NB4 (cell line): ENCODE results near the gene S100A9.

Experiments
- POLR2A ChIP-seq: IDR thresholded peaks from 2 replicates; pipeline ENCODE4 v1.6.1; 2011; ENCODE audit warnings: mild to moderate bottlenecking; ENCODE audit not compliant: insufficient read length; ENCODE audit errors: extremely low read depth
- TF ChIP-seq, protein P1 (sequence below): IDR thresholded peaks from one replicate; pipeline ENCODE4 v1.5.1; 2012; ENCODE audit warnings: low read depth, low read length

DNA sequence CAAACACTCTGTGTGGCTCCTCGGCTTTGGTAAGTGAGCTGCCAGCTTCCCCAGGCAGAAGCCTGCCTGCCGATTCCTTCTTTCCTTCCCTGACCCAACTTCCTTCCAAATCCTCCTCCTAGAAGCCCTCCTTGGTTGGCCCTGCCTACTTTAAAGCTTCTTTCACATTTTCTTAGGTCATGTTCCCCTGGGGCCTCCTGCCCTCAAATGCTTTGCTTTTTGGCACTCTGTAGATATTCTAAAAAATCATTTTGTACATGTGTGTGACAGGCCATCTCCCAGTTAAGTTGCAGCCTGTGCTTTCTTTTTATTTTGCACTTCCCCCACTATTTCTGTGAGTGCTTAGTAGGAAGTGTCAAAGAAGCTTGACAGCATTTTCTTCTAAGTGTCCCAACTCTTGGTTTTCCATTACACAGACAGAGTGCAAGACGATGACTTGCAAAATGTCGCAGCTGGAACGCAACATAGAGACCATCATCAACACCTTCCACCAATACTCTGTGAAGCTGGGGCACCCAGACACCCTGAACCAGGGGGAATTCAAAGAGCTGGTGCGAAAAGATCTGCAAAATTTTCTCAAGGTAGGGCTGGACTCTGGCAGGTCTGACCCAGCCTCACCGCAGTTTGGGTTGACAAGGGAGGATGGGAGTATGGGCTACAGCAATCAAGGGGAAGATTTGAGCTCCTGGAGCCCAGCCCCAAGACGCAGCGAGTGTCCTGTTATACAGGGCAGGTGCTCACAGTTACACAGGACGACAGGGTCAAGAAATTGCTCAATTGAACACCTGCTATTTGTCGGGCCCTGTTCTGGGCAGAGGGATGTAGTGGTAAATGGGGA is at the start of gene S100A9:
- TF ChIP-seq POLR2A, result no peak
- TF ChIP-seq, protein P1, sequence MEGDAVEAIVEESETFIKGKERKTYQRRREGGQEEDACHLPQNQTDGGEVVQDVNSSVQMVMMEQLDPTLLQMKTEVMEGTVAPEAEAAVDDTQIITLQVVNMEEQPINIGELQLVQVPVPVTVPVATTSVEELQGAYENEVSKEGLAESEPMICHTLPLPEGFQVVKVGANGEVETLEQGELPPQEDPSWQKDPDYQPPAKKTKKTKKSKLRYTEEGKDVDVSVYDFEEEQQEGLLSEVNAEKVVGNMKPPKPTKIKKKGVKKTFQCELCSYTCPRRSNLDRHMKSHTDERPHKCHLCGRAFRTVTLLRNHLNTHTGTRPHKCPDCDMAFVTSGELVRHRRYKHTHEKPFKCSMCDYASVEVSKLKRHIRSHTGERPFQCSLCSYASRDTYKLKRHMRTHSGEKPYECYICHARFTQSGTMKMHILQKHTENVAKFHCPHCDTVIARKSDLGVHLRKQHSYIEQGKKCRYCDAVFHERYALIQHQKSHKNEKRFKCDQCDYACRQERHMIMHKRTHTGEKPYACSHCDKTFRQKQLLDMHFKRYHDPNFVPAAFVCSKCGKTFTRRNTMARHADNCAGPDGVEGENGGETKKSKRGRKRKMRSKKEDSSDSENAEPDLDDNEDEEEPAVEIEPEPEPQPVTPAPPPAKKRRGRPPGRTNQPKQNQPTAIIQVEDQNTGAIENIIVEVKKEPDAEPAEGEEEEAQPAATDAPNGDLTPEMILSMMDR, result no peak
